Neural progenitor cell (in vitro differentiated cells): ENCODE measurements around the gene DOK4. TPM values are rescaled to one million over a fixed set of nuclear protein-coding genes. Genes with fewer than 3 reads are reported as not detected.

Experiments used
- DNase-seq: peaks from one replicate; pipeline ENCODE4 v3.0.0-alpha.2; 2016; ENCODE audit warnings: low spot score
- H2AFZ ChIP-seq: fragments of 200-600 bp; sonication (generic); replicated peaks from 2 replicates; pipeline ENCODE4 v1.6.1; 2016; ENCODE audit warnings: antibody characterized with exemption
- H3F3A ChIP-seq: fragments of 200-600 bp; sonication (generic); 2 replicates; pipeline ENCODE4 v1.6.1; 2016; ENCODE audit warnings: antibody characterized with exemption, low read depth
- H3K27ac ChIP-seq: fragments of 200-600 bp; sonication (generic); 2 replicates; pipeline ENCODE4 v1.5.1; 2016; ENCODE audit warnings: mild to moderate bottlenecking
- H3K27me3 ChIP-seq: fragments of 200-600 bp; sonication (generic); 2 replicates; pipeline ENCODE4 v1.6.1; 2016; ENCODE audit warnings: mild to moderate bottlenecking, moderate library complexity
- H3K36me3 ChIP-seq: fragments of 200-600 bp; sonication (generic); 2 replicates; pipeline ENCODE4 v1.5.1; 2016
- H3K4me1 ChIP-seq: fragments of 200-600 bp; sonication (generic); 2 replicates; pipeline ENCODE4 v1.6.1; 2016; ENCODE audit warnings: mixed run types
- H3K4me2 ChIP-seq: fragments of 200-600 bp; sonication (generic); 2 replicates; pipeline ENCODE4 v1.6.1; 2016
- H3K4me3 ChIP-seq: fragments of 200-600 bp; sonication (generic); 2 replicates; pipeline ENCODE4 v1.5.1; 2016
- H3K79me2 ChIP-seq: fragments of 200-600 bp; sonication (generic); 2 replicates; pipeline ENCODE4 v1.6.1; 2016; ENCODE audit warnings: low read depth
- H3K9ac ChIP-seq: fragments of 200-600 bp; sonication (generic); 2 replicates; pipeline ENCODE4 v1.6.1; 2016
- H3K9me3 ChIP-seq: fragments of 200-600 bp; sonication (generic); 2 replicates; pipeline ENCODE4 v1.5.1; 2016; ENCODE audit warnings: low read depth
- H4K20me1 ChIP-seq: fragments of 200-600 bp; sonication (generic); 2 replicates; pipeline ENCODE4 v1.6.1; 2016; ENCODE audit warnings: low read depth
- H3K27ac Mint-ChIP-seq: 3 replicates; pipeline ENCODE4 v1.8.0; 2021; ENCODE audit warnings: mixed read lengths
- H3K27me3 Mint-ChIP-seq: 2 replicates; pipeline ENCODE4 v1.8.0; 2022; ENCODE audit warnings: low read depth, mild to moderate bottlenecking, inconsistent platforms, moderate library complexity, mixed read lengths; ENCODE audit not compliant: insufficient read depth
- H3K36me3 Mint-ChIP-seq: 3 replicates; pipeline ENCODE4 v1.8.0; 2021; ENCODE audit warnings: mixed read lengths
- H3K4me1 Mint-ChIP-seq: 3 replicates; pipeline ENCODE4 v1.8.0; 2021; ENCODE audit warnings: mixed read lengths
- H3K4me3 Mint-ChIP-seq: 3 replicates; pipeline ENCODE4 v1.8.0; 2021; ENCODE audit warnings: mild to moderate bottlenecking, moderate library complexity, mixed read lengths
- H3K9me3 Mint-ChIP-seq: 3 replicates; pipeline ENCODE4 v1.8.0; 2020; ENCODE audit warnings: mixed read lengths
- EZH2 ChIP-seq: fragments of 200-600 bp; sonication (generic); IDR thresholded peaks from 2 replicates; pipeline ENCODE4 v1.6.1; 2017; ENCODE audit warnings: antibody characterized with exemption, mild to moderate bottlenecking, moderate library complexity
- EZH2phosphoT487 ChIP-seq: fragments of 200-600 bp; sonication (generic); IDR thresholded peaks from 2 replicates; pipeline ENCODE4 v1.6.1; 2017; ENCODE audit warnings: antibody characterized with exemption
- total RNA-seq: library from RNA; depleted of rRNA; stranded (reverse); fragments of >200 nt; gene quantifications from 2 replicates; pipeline ENCODE4 v1.2.3, GENCODE V29; 2015; ENCODE audit warnings: low replicate concordance
- TF ChIP-seq, protein P1 (sequence below): fragments of 200-600 bp; sonication (generic); IDR thresholded peaks from 2 replicates; pipeline ENCODE4 v1.5.1; 2017; ENCODE audit warnings: antibody characterized with exemption, mild to moderate bottlenecking

DOK4 gene
- total RNA-seq = 10.5 and 27.4 TPM in 2 replicates

DNA sequence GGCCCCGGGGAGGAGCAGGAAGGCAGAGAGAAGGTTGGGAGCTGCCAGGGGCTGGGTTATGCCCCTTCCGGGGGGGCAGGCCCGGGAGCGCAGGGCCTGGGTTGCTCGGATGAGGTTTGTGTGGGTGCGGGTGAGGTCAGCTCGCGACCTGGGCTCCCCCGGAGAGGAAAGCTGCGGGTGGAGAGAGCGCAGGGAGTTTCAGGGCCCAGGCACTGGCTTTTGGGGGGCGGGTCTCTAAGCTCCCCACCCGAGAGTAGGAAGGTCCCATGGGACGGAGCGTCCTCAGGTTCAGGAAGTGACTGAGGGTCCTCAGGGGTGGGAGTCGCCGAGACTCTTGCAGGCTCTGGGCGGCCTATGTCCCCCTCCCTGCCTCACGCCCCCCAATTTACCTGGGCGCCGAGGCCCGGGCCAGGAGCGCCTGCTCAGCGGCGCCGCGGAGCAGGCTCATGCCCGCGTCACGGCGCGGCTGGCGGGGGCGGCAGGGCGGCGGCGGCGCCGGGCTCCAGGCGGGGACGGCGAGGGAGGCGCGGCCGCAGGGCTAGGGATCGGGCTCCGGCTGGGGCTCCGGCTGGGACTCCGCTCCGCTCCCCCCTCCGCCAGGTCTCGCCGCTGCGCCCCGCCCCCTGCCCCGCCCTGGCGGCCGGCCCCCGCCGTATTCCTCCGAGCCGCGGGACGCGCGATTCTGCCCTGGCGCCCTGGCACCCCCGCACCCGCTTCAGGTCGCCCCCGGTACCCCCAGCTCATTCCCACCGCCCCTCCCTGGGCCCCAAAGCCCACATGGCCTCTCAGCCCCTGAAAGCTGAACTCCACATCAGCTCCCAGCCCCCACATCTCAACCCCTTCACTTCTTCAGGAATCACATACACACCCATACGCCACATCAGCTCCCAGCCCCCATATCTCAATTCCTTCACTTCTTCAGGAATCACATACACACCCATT, at the start of gene DOK4:
Gene DOK4, minus strand, starts transcription at position 578 of the 942 bp plus-strand sequence. CDS start 6,986 bp downstream, outside the sequence.
- Histone ChIP-seq H3K4me3 (peak within 1 kb of the TSS; percentile 74), H3K4me2 (peak within 1 kb of the TSS; percentile 88), H3K27me3 (peaks cover 15% of the 10 kb centered on the region), H3K27ac (no peak within 1 kb of the TSS), H3K36me3 (no peaks in the 10 kb centered on the region), H3K79me2 (no peaks in the 10 kb centered on the region), H2AFZ (peak within 1 kb of the TSS; percentile 92), H3F3A (no peaks in the 10 kb centered on the region), H3K9ac (no peak within 1 kb of the TSS), H4K20me1 (no peaks in the 10 kb centered on the region), H3K4me1 (no peaks in the 10 kb centered on the region), H3K9me3 (no peaks in the 10 kb centered on the region)
- Mint-ChIP-seq H3K9me3 (peaks cover 6% of the 10 kb centered on the region), H3K4me1 (peaks cover 21% of the 10 kb centered on the region), H3K36me3 (no peaks in the 10 kb centered on the region), H3K27me3 (peaks cover 14% of the 10 kb centered on the region), H3K4me3 (peak within 1 kb of the TSS; percentile 92), H3K27ac (peak within 1 kb of the TSS; percentile 94)
- DNase-seq = peak; percentile 93
- TF ChIP-seq, protein P1, sequence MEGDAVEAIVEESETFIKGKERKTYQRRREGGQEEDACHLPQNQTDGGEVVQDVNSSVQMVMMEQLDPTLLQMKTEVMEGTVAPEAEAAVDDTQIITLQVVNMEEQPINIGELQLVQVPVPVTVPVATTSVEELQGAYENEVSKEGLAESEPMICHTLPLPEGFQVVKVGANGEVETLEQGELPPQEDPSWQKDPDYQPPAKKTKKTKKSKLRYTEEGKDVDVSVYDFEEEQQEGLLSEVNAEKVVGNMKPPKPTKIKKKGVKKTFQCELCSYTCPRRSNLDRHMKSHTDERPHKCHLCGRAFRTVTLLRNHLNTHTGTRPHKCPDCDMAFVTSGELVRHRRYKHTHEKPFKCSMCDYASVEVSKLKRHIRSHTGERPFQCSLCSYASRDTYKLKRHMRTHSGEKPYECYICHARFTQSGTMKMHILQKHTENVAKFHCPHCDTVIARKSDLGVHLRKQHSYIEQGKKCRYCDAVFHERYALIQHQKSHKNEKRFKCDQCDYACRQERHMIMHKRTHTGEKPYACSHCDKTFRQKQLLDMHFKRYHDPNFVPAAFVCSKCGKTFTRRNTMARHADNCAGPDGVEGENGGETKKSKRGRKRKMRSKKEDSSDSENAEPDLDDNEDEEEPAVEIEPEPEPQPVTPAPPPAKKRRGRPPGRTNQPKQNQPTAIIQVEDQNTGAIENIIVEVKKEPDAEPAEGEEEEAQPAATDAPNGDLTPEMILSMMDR = no peak
- TF ChIP-seq EZH2phosphoT487 (no peak), EZH2 (no peak)

DNA sequence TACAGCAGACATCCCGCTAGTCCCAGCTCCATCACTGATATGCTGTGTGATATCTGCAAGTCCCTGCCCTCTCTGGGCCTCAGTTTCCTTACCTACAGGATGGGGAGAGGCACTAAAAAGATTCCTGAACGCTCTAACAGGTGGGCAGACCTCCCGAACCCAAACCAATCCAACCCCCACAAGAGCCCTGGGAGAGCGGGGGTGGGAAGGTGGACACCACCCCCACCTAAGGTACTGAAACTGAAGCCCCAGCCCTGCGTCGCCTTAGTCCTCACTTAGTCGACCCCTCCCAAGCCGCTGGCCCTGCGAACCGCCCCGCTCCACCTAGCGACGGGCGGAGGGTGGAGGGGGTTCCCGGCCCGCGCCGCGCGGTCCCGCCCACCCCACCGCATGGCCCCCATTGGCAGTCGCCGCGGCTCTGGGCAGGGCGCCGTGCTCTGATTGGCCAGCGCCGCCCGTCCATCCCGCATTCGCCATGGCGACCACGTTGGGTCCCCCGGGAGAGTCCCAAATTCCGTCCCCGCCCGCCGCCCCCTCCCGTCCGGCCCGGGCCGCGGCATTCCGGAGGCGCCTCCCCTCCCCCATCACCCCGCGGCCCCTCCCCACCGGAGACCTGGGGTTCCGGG, 49.5 kb upstream of the DOK4 start:
- Histone ChIP-seq H3K9ac (peak overlapping the region; percentile 66), H3K4me2 (peak overlapping the region; percentile 94), H3K4me1 (peaks cover 18% of the 10 kb centered on the region), H3K27ac (peak overlapping the region; percentile 94), H2AFZ (peak overlapping the region; percentile 77), H4K20me1 (no peaks in the 10 kb centered on the region), H3K27me3 (peaks cover 3% of the 10 kb centered on the region), H3K9me3 (no peaks in the 10 kb centered on the region), H3K79me2 (peaks cover 9% of the 10 kb centered on the region), H3F3A (peaks cover 20% of the 10 kb centered on the region), H3K4me3 (peak overlapping the region; percentile 86), H3K36me3 (no peaks in the 10 kb centered on the region)
- H3K4me3 Mint-ChIP-seq = peak overlapping the region; percentile 91
- H3K9me3 Mint-ChIP-seq = no peaks in the 10 kb centered on the region
- H3K4me1 Mint-ChIP-seq = peaks cover 45% of the 10 kb centered on the region
- H3K27ac Mint-ChIP-seq = peak overlapping the region; percentile 59
- peak; percentile 97 for DNase-seq
- TF ChIP-seq, protein P1 = peak; percentile 23
- TF ChIP-seq EZH2 (no peak), EZH2phosphoT487 (no peak)
- peaks cover 8% of the 10 kb centered on the region for H3K27me3 Mint-ChIP-seq
- H3K36me3 Mint-ChIP-seq = no peaks in the 10 kb centered on the region

DNA sequence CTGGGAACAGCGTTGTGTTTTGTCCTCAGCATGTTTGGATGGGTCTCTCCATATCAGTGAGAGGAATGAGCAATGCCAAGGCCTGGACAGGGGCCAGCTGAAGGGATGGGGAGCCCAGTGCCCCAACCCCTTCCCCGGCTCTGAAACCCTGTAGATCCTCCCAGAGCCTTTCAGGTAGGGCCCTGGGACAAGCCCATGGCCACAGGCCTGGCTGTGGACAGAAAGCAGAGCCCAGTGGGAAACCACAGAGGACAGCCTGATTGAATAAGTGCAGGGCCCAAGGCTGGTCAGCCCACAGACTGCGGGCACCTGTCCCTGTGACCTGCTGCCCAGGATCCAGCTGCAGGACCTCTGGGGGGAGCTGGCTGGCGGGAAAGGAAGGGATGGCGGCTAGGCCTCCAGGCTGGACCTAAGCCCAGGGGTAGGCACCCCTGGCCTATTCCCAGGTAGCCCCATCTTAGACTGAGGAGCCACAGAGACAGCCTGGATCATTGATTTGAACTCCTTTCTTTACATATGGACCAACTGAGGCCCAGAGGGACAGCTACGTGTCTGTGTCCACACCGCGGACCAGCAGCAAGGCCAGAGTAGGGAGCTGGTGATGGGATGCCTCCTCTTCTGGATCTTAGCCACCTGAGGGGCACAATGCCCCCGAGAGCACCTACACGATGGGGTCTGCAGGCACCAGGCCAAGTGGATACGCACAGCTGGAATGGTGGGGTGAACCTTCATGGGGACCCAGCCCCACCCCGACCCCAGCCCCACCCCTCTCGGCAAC, 48.8 kb upstream of the DOK4 start:
- peaks cover 9% of the 10 kb centered on the region for H3K27me3 Mint-ChIP-seq
- TF ChIP-seq EZH2phosphoT487 (no peak), EZH2 (no peak)
- TF ChIP-seq, protein P1 = no peak
- H3K36me3 Mint-ChIP-seq = peaks cover 4% of the 10 kb centered on the region
- H3K9me3 Mint-ChIP-seq = no peaks in the 10 kb centered on the region
- H3K4me3 ChIP-seq = peak overlapping the region; percentile 86
- H3K9ac ChIP-seq = no peak overlapping the region
- H3F3A ChIP-seq = peaks cover 20% of the 10 kb centered on the region
- H3K4me1 ChIP-seq = peaks cover 18% of the 10 kb centered on the region
- no peaks in the 10 kb centered on the region for H3K36me3 ChIP-seq
- peak overlapping the region; percentile 91 for H3K4me3 Mint-ChIP-seq
- H3K27me3 ChIP-seq = peaks cover 10% of the 10 kb centered on the region
- no peaks in the 10 kb centered on the region for H3K9me3 ChIP-seq
- no peak overlapping the region for H2AFZ ChIP-seq
- no peak for DNase-seq
- H4K20me1 ChIP-seq = no peaks in the 10 kb centered on the region
- H3K4me2 ChIP-seq = peak overlapping the region; percentile 94
- H3K4me1 Mint-ChIP-seq = peaks cover 50% of the 10 kb centered on the region
- H3K27ac Mint-ChIP-seq = no peak overlapping the region
- peaks cover 9% of the 10 kb centered on the region for H3K79me2 ChIP-seq
- H3K27ac ChIP-seq = no peak overlapping the region
